Right ventricle myocardium inferior (tissue), 1 donor: Measurements from ENCODE around the gene BRME1. TPM values are rescaled to one million over a fixed set of nuclear protein-coding genes. Genes with fewer than 3 reads are reported as not detected.
"Not testable (repeated sequence)": the region's sequence is repeated elsewhere in the genome, so short reads cannot be mapped to it uniquely, and the experiment has no call there.

Experiments
- ATAC-seq: fragments of 200-7000 bp; cut with Tn5 transposase; one replicate; pipeline ENCODE4 v1.9.1; 2020; ENCODE audit warnings: mild to moderate bottlenecking, moderate library complexity
- DNase-seq: peaks from one replicate; pipeline ENCODE4 v3.0.0; 2021; ENCODE audit errors: missing footprints
- intact Hi-C: fragments of 100-400 bp; cut with DNase I; formaldehyde crosslinking; loops from one replicate; pipeline ENCODE4 v1.11.0; 2022
- total RNA-seq: library from RNA; stranded (reverse); fragmentation: NEBNext Ultra II Directional; extraction: Animal tissue kit (Norgen Biotek cat#: 25700); gene quantifications from one replicate; pipeline ENCODE4 v1.2.1, GENCODE V29; 2021
- donor health status: DM: no; HTN: yes; CAD: no; lungs with severe emphysema.

The BRME1 gene
- total RNA-seq, 1 donor from 2014 or later = 0.76 TPM

GRCh38 chr19:13930402-13930801, 24.5 kb upstream of the BRME1 start:
- DNase-seq (no peak), ATAC-seq (peak; percentile 5)
- intact Hi-C loops = no loop called here

- intact Hi-C loops = no loop called here
- DNase-seq = no peak
- no peak for ATAC-seq
Measured at GRCh38 chr19:13929956-13930355, 24.0 kb upstream of the BRME1 start.

- intact Hi-C loops = no loop called here
- ATAC-seq = no peak
- DNase-seq = no peak
Measured at GRCh38 chr19:13929340-13929739, 23.4 kb upstream of the BRME1 start.

- ATAC-seq = no peak
Measured at GRCh38 chr19:13926715-13927114, 20.8 kb upstream of the BRME1 start.

GRCh38 chr19:13926010-13926409, 20.1 kb upstream of the BRME1 start:
- intact Hi-C loops = no loop called here
- ATAC-seq = no peak
- DNase-seq = no peak

More at GRCh38 chr19:13926715-13927114, 20.8 kb upstream of the BRME1 start:
- intact Hi-C loops = no loop called here
- no peak for DNase-seq

- intact Hi-C loops = no loop called here
- ATAC-seq (no peak), DNase-seq (no peak)
Measured at GRCh38 chr19:13923194-13923987, 17.5 kb upstream of the BRME1 start.

- ATAC-seq, DNase-seq: not testable (repeated sequence)
Measured at GRCh38 chr19:13922118-13922517, 16.2 kb upstream of the BRME1 start.

GRCh38 chr19:13920940-13921747, 15.2 kb upstream of the BRME1 start:
- intact Hi-C loops = no loop called here
- no peak for DNase-seq
- no peak for ATAC-seq

More at GRCh38 chr19:13922118-13922517, 16.2 kb upstream of the BRME1 start:
- intact Hi-C loops = not testable (repeated sequence)

GRCh38 chr19:13920524-13920923, 14.6 kb upstream of the BRME1 start:
- intact Hi-C loops = no loop called here
- DNase-seq (no peak), ATAC-seq (no peak)

GRCh38 chr19:13918726-13919411, 13.0 kb upstream of the BRME1 start:
- ATAC-seq = no peak
- DNase-seq = no peak
- intact Hi-C loops = no loop called here

- DNase-seq = no peak
- intact Hi-C loops = no loop called here
- peak; percentile 38 for ATAC-seq
Measured at GRCh38 chr19:13917888-13918406, 12.0 kb upstream of the BRME1 start.

GRCh38 chr19:13914777-13915176, 8.9 kb upstream of the BRME1 start:
- intact Hi-C loops = no loop called here
- no peak for ATAC-seq

GRCh38 chr19:13913352-13913751, 7.4 kb upstream of the BRME1 start:
- intact Hi-C loops = no loop called here

More at GRCh38 chr19:13914777-13915176, 8.9 kb upstream of the BRME1 start:
- no peak for DNase-seq

GRCh38 chr19:13909430-13909829, 3.5 kb upstream of the BRME1 start:
- intact Hi-C loops = no loop called here
- ATAC-seq = no peak

More at GRCh38 chr19:13913352-13913751, 7.4 kb upstream of the BRME1 start:
- DNase-seq = no peak
- ATAC-seq = no peak

GRCh38 chr19:13908674-13909073, 2.8 kb upstream of the BRME1 start:
- DNase-seq (no peak), ATAC-seq (no peak)
- intact Hi-C loops = no loop called here

More at GRCh38 chr19:13909430-13909829, 3.5 kb upstream of the BRME1 start:
- DNase-seq = no peak

GRCh38 chr19:13906910-13907309, 993 bp upstream of the BRME1 start:
- DNase-seq = no peak
- intact Hi-C loops = loop anchor here (2.0 kb wide), 1 partner anchor 46 kb away; the partner anchor contains the start of gene DCAF15

GRCh38 chr19:13906521-13906904, 596 bp upstream of the BRME1 start:
- ATAC-seq (peak; percentile 32), DNase-seq (no peak)
- intact Hi-C loops = loop anchor here (2.0 kb wide), 1 partner anchor 46 kb away; the partner anchor contains the start of gene DCAF15

More at GRCh38 chr19:13906910-13907309, 993 bp upstream of the BRME1 start:
- ATAC-seq = no peak

GRCh38 chr19:13902993-13903555, 2.8 kb downstream of the BRME1 start:
- intact Hi-C loops = no loop called here

More at GRCh38 chr19:13902993-13903555, 2.8 kb downstream of the BRME1 start:
- ATAC-seq (no peak), DNase-seq (no peak)
